HCT116 (cell line): ENCODE measurements around the gene ZDHHC14.

ENCODE experiments used
- CTCF ChIP-seq, 3 experiments: fragments of 200-600 bp in 1 of 3; sonication (generic) in 1 of 3; IDR thresholded peaks in 2 of 3; conservative IDR thresholded peaks in 1 of 3; 2 replicates each; pipeline ENCODE4 v1.5.1; 2012 to 2017; ENCODE audit warnings: low read depth in 2 of 3, low read length in 2 of 3, antibody characterized with exemption in 1 of 3, borderline replicate concordance in 1 of 3, control low read depth in 1 of 3, mild to moderate bottlenecking in 1 of 3, mixed read lengths in 1 of 3, mixed run types in 1 of 3, moderate library complexity in 1 of 3; ENCODE audit not compliant: insufficient read depth in 1 of 3
- EGR1 ChIP-seq: IDR thresholded peaks from 2 replicates; pipeline ENCODE4 v1.6.1; 2012; ENCODE audit warnings: low read depth
- EZH2 ChIP-seq: fragments of 200-600 bp; sonication (generic); IDR thresholded peaks from 2 replicates; pipeline ENCODE4 v1.6.1; 2017; ENCODE audit warnings: antibody characterized with exemption, mixed run types
- JUND ChIP-seq: IDR thresholded peaks from 2 replicates; pipeline ENCODE4 v1.6.1; 2012
- MAX ChIP-seq: IDR thresholded peaks from 2 replicates; pipeline ENCODE4 v1.6.1; 2012
- POLR2AphosphoS5 ChIP-seq: IDR thresholded peaks from 2 replicates; pipeline ENCODE4 v1.6.1; 2011; ENCODE audit warnings: mild to moderate bottlenecking, low read depth, low read length, moderate library complexity
- RAD21 ChIP-seq: IDR thresholded peaks from 2 replicates; pipeline ENCODE4 v1.6.1; 2012; ENCODE audit warnings: low read depth, mild to moderate bottlenecking
- SP1 ChIP-seq: IDR thresholded peaks from 2 replicates; pipeline ENCODE4 v1.6.1; 2012; ENCODE audit warnings: low read depth

- no peak for TF ChIP-seq SP1
- TF ChIP-seq CTCF (IDR thresholded peaks at IDR 0.05 in 2 of 3, conservative IDR thresholded peaks at IDR 0.05 in 1 of 3; ENCODE audit: borderline replicate concordance in 1 of 3, insufficient read depth in 1 of 3, low read depth in 2 of 3, low read length in 2 of 3) = no peak
- no peak for TF ChIP-seq POLR2AphosphoS5
- no peak for TF ChIP-seq EZH2
- TF ChIP-seq EGR1 = no peak
- TF ChIP-seq JUND = no peak
- TF ChIP-seq MAX = no peak
- TF ChIP-seq RAD21 = no peak
These were observed 61.3 kb downstream of the ZDHHC14 start for GRCh38 chr6:157442291-157442690.
